GM11168 (cell line): ENCODE results near the gene PJA1.

Experiments
- in situ Hi-C: fragments of 300-500 bp; cut with MboI; formaldehyde crosslinking; loops from one replicate; pipeline ENCODE4 v1.12.0; 2022; ENCODE audit warnings: low sequenced_read_pairs; ENCODE audit not compliant: unreplicated experiment

Gene PJA1

DNA sequence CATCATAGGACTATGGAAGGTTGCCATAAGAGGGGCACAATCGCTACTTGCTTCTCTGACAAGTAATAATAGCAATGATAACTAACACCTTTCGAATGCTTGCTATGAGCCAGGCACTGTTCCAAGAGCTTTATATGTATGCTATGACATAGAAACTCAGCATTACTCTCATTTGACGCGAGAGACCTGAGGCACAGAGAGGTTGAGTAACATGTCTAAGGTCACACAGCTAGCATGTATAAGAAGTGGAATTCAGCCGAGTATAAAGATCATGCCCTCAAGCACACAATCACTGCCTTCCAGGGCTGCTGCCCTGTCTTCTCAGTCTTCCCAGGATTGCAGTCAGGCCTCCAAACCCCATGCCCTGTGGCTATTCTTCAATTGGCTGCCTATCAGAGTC lies 19.5 kb downstream of the PJA1 start:
- in situ Hi-C loops: no loop called here

DNA sequence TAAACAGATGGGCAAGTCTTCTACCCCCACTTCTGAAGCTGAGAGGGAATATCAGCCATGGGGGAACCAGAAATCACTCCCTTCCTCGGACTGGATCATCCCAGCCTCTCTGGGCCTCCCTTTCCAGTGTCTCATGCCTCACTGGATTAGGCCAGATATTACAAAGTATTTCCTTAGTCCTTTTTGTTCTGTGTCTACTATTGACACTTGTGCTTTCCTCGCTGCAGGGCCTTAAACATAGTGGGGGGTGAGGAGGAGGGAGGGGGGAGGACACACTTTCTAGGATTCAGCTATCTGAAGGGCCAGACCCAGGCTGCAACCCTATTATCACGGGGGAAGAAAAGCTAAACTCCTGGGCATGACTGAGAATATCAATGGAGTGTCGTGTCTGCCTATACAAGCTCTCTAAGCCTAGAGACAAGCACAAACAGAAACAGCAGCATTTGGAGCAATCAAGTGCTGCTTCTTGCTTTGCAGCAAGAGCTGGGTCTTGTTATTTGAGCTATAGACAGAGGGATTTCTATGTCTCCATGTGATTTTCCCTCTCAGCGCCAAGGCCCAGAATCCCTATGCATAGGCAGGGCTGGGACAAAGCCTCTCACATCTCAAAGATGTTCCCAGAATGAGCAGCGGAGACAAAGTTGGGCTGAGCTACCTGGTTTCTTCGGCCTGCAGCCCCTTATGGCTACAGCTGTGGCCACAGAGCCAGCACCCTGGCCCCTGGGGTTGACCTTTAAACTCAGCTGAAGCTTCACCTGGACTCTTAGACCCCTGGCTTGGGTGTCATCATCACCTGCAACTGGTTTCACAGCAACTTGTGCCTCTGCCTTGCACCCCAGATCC lies 20.2 kb downstream of the PJA1 start:
- in situ Hi-C loops: no loop called here

DNA sequence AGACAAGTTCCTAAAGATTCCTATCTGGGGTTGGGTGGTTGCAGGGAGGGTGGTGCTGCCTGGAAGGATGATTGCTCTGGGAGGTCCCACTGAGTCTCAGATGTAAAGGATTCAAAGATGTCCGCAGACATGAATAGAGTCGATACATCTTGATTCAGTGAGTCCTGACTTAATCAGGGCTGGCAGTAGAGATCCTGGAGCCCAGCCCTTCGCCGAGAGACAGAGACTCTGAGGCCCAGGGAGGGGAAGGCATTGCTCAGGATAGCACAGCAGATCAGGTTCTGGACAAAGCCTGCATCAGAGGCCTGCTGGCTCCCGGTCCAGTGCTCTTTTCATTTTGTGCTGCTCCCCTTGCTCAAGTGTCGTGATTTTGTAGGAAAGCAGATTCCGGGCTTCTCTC lies 21.7 kb downstream of the PJA1 start:
- in situ Hi-C loops: no loop called here

DNA sequence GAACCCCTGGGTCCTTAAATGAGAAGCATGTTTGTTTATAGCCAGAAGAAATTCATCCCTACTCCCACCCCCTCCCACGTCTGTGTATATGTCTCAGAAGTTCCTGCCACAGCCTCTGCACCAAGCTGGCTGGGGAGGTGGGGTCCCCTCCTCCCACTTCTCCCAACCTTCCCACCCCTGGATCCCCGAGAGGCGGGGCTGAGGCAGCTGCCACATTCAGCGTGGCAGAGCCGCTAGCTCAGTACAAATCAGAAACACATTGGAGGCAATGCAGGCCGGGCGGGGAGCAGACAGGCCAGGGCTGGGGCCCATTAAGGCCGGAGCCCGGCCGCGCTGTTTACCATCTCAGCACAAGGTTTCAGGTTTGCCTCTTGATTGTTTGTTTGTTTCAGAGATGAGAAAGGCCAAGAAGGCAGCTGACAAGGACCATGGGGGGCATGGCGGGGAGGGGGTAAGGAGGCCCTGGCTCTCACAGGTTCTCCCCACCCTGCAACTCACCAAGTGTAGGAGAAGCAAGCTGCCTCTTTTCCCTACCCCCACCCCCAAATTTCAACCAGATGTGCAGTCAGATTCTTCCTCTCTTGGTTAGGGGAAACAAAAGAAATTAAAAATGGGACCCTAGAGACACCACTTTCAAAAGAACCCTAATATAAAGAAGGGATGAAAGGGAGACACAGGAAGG lies 22.3 kb downstream of the PJA1 start:
- in situ Hi-C loops: no loop called here

DNA sequence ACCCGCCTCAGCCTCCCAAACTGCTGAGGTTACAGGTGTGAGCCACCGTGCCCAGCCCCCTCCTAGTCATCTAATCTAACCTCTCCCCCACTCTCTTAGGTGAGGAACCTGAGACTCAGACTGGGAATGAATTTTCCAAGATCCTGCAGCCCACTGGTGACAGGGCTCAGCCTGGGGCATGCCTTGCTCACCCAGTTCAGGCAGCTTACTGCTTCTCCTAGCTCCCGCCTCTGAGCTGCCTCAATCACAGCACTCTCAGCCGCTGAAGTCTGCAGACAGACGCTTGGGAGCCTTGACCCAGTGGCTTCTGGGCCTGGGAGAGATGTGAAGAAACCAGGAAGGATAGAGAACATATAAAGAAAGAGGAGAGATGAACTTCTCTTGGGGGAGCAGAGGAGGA lies 24.4 kb downstream of the PJA1 start:
- in situ Hi-C loops: no loop called here

DNA sequence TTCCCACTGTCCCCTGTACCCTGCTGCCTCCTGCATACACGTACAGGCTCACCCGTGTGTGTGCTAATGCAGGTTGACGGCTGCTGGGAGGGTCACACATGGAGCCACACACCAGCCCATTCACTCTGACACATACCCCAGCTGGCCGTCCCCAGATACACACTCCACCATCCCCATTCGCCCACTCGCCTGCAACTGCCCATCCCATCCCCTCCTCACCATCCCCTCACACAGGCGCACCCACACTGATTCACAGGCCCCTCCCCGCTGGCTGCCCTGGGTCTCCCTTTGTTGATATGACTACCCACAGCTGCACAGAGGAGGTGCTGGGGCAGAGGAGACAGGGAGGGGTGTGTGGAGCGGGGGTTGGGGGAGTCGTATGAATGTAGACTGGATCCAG lies 25.7 kb downstream of the PJA1 start:
- in situ Hi-C loops: no loop called here

DNA sequence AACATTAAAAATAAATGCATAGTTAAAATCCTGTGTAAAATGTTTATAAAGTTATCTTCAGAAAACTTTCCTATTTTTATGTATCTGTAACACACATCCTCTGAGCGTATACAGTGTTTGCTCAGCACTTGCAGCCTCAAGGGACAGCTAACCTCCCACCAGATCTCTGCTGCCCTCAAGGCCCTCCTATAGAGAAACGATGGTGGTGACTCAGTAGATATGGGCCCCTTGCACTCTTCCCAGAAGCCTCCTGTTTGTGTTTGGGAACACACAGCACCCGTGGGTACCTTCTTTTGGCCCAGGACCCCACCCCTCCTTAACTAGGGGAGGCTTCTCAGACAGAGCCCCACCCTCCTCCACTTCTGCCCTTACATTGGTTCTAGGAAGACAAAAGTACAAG lies 26.7 kb downstream of the PJA1 start:
- in situ Hi-C loops: no loop called here

DNA sequence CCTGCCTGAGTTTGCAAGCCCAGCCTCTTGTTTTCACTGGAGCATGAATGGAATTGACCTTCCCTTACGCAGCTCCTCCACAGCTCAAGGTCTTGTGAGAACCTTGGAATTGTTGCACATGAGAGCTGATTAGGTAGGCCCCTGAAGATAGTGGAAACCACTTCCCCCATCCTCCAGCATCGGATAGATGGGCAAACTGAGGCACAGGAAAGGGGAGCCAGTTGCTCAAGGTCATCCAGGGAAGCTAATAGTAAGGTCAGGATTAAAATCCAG lies 27.2 kb downstream of the PJA1 start:
- in situ Hi-C loops: no loop called here

DNA sequence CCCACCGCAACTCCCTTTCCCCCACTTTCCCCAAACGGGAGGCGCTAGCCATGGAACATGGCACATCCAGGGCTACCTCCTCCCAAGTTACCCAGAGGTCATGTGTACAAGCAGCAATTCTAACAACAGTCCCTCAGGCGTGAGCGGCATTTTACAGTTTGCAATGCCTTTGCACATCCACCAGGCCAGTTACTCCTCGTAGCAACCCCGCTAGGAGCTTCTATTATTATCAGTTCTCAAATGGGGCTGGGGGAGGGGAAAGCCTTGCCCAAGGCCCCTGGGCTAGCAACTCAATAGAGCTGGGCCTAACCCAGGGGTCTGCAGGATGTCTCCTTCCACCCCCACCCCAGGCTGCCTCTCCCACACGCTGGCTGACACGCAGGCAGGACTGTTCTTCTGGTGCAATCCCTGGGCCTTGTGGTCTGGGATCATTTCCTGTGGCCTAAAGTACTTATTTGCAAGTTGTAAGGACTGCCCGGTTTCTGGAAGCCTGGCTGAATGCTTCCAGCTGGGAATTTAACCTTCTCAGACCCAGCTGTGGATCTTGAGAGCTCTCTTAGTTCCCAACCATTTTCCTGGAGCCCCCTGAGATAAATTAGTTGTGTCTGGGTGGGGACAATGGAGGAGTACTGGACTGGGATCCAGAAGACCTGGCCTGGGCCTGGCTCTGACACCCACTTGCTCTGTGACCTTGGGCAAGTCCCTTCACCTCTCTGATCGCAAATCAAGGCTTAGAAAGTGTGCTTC lies 27.7 kb downstream of the PJA1 start:
- in situ Hi-C loops: no loop called here

DNA sequence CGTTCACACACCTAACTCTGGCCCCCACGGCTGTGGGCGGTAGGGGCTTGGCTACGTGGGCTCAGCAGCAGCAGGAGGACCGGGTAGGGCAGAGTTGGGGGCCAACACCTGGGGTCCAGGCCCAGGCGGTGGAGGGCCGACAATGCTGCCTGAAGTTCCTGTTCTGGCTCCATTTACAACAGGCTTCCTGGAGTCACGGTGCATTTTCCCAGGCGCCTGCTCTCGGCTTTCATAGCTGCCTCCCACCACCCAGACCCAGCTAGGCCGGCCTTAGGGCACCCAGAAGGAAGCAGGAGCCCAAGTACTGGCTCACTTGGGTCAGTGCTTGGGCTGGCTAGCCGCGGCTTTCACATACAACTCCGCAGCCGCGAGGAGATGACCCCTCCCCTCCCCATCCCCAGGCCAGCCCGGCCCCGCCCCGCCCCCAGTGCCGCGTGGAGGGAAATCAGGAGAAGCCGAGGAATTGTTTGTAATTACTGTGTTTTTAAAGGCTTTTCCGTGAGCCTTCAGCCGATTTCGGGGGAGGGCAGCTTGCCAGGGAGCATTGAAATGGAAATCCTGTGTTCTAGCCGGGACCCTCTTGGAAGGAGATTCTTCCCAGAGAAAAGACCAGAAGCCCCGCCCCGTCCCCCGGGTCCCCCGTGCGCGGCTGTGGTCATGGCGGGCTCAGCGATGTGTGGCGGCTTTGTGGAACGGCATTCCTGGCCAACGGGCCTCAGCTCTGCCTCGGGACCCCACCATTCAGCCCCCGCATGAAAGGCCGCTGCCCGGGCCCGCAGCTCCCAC lies 28.5 kb downstream of the PJA1 start:
- in situ Hi-C loops: no loop called here

DNA sequence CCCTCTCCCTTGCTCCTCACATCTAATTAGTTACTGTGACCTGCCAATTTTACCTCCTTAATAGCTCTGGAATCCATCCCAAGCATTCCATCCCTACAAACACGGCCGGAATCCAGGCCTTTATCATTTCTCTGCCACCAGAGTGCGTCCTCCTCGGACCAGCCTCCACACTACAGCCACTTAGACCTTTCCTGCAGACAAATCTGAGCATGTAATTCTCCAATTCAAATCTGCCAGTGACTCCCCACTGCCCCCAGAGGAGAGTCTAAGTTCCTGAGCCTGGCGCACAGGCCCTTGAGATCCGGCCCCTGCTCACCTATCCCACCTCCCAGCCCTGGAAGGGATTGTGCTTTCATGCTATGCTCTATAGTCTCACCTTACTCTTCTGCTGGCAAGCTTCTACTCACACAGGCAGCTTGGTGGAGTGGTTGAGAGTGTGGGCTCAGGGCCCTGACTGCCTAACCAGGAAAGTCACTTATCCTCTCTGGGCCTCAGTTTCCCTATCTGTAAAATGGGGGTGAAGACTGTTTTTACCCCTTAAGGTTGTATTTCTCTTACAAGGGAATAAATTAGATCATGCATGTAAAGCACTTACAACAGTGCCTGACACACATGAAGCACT lies 31.2 kb downstream of the PJA1 start:
- in situ Hi-C loops: no loop called here

DNA sequence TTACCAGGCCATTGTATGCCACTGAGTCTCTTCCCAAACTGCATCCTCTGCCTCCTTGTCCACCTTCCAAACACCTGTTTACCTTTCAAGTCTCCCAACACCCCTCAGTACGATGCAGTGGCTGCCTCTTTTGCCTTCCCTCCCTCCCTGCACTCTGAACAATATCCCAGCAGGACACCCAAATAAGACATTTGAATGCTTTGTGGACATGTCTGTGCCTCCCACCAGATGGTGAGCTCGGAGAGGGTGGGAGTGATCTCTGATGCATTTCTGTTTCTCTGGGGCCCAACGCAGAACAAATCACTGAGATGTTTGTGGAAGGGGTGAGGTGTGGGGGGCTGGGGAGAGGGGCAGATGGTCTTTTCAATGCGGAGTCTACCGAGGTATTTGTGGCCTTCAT lies 33.4 kb downstream of the PJA1 start:
- in situ Hi-C loops: no loop called here

DNA sequence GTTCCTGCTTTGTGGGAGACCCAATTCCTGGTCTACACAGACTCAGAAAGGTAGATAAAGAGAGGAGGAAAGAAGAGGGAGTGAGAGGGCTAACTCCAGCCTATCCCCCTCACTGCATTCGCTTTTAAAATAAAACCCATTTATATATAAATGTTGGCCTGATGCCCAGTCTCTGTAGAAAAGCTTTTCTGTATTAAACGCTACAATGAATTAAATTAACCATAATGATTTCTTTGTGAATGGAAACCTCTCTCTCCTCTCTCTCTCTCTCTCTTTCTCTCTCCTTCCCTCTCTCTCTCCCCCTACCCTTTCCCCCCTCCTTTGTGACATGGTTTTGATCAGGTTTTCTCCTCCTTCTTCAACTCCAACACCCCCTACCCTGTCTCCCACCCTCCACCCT lies 34.8 kb downstream of the PJA1 start:
- in situ Hi-C loops: no loop called here

DNA sequence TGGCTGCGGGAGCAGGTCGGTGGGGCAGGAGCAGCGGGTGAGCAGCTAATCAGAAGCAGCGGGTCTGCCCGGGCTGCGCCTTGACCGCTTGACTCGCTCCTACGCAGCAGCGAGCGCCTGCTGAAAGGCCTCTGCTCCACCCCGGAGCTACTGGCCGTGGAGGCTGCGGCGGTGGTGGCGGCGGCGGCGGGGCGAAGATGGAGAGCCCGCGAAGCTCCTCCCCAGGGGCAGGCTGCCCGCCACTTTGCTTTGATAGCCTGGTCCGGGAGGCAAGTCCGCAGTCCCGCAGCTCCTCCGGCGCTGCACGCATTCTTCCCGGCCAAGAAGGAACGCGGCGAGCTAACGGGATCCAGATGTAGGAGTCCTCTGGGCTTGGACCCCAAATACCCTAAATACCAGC lies 36.7 kb downstream of the PJA1 start:
- in situ Hi-C loops: no loop called here

DNA sequence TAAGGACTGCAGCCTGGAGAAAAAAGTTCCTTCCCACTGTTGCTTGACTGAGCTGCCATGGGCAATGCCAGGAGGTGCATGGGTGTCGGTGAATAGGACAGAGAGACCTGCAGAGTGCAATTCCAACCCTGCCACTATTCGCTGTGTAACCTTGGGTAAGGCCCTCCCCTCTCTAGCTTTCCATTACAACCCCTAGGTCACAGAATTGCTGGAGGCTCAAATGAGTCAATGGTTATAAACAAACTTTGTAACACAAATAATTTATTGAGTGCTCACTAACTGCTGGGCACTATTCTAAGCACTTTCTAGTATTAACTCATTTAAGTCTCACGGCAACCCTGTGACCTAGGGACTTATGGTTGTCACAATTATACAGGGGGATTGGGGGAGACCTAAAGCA lies 37.8 kb downstream of the PJA1 start:
- in situ Hi-C loops: no loop called here

DNA sequence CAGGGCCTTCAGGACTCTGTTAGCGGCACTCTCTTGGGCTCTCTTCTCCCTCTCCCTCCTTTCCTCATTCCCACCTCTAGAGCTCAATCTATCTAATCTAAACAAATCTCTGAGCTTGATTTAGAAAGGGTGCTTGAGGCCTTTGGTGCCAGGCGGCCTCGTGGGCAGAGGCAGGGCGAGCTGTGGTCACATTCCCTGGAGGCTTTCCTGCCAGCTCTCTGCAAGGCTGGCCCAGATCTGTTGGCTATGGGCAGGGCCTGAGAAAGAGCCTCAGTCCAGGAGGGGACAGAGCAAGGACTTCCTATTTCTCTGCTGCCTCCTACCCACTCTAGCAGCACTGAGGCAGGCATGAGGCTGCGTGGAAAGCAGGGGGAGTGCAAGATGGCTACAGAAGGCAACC lies 38.6 kb downstream of the PJA1 start:
- in situ Hi-C loops: no loop called here

DNA sequence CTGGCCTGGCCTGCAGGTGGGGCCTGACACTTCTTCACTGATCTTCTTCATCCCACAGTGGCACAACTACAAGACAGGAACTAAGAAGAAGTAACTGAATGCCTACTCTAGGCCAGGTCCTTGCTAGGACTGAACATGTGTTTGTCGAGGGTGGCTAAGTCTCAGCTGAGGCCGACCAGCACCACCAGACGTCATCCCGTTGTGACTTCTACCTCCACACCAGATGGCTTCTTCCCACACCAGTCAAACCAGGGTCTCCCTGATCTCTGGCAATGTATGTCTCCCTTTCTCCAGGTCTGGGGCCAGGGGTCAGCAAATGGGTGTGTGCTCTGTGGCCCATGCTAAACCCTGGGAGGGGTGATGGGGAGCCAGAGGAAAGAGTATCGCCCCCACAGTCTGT lies 40.2 kb downstream of the PJA1 start:
- in situ Hi-C loops: no loop called here

DNA sequence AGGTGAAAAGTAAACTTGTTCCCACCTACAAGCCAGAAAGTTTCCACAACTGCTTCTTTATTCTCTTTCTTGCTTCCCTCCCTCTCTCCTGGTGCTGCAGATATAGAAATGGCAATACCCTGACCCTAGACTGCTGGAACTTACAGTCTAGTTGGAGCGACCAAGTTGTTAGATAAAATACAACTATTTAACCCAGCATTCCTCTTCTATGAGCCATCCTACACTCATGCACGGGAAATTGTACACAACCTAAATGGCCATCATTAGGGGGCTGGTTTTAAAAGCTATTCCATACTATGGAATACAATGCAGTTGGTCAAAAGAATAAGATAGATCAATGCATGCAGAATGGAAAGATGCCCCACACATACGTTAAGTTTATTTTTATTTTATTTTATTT lies 41.1 kb downstream of the PJA1 start:
- in situ Hi-C loops: no loop called here

DNA sequence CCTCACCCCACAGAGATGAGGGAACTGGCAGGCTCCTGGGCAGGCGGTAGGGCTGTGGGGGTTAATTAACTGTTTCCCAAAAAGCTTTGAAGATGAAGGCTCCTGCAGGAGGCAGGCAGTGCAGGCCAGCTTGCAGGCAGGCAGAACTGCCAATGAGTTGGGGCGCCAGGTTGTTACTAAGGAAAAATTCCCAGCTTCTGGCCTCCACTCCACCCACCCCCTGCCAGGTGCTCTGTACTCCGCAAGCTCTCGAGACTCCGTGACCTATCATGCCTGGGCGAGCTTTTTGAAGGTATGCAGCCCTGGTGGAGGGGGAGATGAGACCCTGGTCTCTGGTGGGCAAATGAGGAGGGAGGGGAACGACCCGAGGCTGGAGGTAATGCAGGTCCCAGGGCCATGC lies 41.8 kb downstream of the PJA1 start:
- in situ Hi-C loops: no loop called here

DNA sequence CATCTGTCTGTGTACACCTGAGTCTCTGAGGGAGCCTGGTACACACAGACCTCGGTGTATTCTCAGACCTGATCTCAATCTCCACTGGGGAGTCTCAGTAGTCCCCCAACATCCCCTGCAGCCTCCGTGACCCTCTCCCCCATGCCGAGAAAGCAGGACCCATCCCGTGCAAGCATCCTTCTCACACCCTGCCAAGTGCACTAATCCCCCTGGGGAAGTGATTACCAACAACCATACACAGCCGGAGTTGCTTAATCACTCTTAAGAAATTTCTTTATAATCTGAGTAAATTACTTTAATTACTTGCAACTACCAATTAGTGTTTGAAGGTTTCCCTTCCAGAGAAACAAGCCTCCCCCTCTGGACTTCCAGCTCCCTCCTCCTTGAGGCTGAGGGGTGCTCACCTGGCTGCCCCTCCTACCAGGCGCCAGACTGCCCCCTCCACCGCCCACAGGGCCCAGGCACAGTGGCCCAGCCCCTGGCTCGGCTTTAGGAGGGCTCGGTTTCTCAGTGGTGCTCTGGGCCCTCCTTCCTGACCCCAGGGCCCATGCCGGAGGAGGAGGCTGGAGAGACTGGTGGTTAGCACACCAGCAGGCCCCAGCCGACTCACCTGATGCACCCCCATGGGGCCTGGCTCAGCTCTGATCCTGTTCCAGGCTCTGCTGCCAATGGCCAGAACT lies 43.8 kb downstream of the PJA1 start:
- in situ Hi-C loops: no loop called here
